Osteocyte (in vitro differentiated cells): ENCODE results near the gene NUP98. TPM values are rescaled to one million over a fixed set of nuclear protein-coding genes. Genes with fewer than 3 reads are reported as not detected.

Experiments
- DNase-seq: peaks from one replicate; pipeline ENCODE4 v3.0.0; 2021; ENCODE audit warnings: mixed read lengths; ENCODE audit not compliant: unreplicated experiment; ENCODE audit errors: extremely low spot score
- H3K27ac Mint-ChIP-seq: one replicate; pipeline ENCODE4 v1.8.0; 2021; ENCODE audit warnings: mild to moderate bottlenecking, mixed read lengths; ENCODE audit not compliant: unreplicated experiment
- H3K27me3 Mint-ChIP-seq: one replicate; pipeline ENCODE4 v1.8.0; 2021; ENCODE audit warnings: mixed read lengths; ENCODE audit not compliant: unreplicated experiment
- H3K36me3 Mint-ChIP-seq: one replicate; pipeline ENCODE4 v1.8.0; 2021; ENCODE audit warnings: mixed read lengths; ENCODE audit not compliant: unreplicated experiment
- H3K4me1 Mint-ChIP-seq: one replicate; pipeline ENCODE4 v1.8.0; 2021; ENCODE audit warnings: mixed read lengths; ENCODE audit not compliant: unreplicated experiment
- H3K4me3 Mint-ChIP-seq: one replicate; pipeline ENCODE4 v1.8.0; 2021; ENCODE audit warnings: mild to moderate bottlenecking, moderate library complexity, mixed read lengths; ENCODE audit not compliant: unreplicated experiment
- H3K9me3 Mint-ChIP-seq: one replicate; pipeline ENCODE4 v1.8.0; 2021; ENCODE audit warnings: mixed read lengths; ENCODE audit not compliant: unreplicated experiment
- total RNA-seq: library from RNA; stranded (reverse); gene quantifications from 2 replicates; pipeline ENCODE4 v1.2.1, GENCODE V29; 2021
- TF ChIP-seq, protein P1 (sequence below): fragments of 200-600 bp; sonication (generic); IDR thresholded peaks from 2 replicates; pipeline ENCODE4 v1.5.0; 2021; ENCODE audit warnings: antibody characterized with exemption, mild to moderate bottlenecking, moderate library complexity

The NUP98 gene
- total RNA-seq, 1 donor from 2014 or later: 68.9 TPM

DNA sequence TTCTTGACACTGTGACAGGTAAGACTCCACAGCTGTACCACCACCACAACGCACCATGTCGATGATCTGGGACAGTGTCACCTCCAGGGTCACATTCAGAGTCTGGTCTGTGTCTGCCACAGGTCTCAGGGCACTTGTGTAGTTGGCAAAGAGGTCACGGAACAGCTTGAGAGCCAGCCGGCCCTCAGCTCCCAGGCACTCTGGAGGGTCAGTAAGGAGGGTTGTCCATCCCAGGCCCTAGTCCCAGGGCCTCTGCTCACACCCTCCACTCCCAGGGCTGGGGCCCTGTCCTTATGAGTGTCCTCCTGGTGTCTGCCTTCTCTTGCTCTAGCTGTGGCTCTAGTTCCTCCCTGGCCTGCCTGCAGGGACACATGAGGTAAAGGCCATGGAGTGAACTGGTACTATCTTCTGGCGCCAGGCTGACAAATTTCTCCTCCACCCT, 127.6 kb downstream of the NUP98 start:
- Mint-ChIP-seq H3K4me1 (no peaks in the 10 kb centered on the region), H3K9me3 (no peaks in the 10 kb centered on the region), H3K27ac (no peak overlapping the region), H3K27me3 (no peaks in the 10 kb centered on the region), H3K36me3 (peaks cover 37% of the 10 kb centered on the region), H3K4me3 (no peak overlapping the region)
- TF ChIP-seq, protein P1, sequence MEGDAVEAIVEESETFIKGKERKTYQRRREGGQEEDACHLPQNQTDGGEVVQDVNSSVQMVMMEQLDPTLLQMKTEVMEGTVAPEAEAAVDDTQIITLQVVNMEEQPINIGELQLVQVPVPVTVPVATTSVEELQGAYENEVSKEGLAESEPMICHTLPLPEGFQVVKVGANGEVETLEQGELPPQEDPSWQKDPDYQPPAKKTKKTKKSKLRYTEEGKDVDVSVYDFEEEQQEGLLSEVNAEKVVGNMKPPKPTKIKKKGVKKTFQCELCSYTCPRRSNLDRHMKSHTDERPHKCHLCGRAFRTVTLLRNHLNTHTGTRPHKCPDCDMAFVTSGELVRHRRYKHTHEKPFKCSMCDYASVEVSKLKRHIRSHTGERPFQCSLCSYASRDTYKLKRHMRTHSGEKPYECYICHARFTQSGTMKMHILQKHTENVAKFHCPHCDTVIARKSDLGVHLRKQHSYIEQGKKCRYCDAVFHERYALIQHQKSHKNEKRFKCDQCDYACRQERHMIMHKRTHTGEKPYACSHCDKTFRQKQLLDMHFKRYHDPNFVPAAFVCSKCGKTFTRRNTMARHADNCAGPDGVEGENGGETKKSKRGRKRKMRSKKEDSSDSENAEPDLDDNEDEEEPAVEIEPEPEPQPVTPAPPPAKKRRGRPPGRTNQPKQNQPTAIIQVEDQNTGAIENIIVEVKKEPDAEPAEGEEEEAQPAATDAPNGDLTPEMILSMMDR: no peak
- DNase-seq: no peak

DNA sequence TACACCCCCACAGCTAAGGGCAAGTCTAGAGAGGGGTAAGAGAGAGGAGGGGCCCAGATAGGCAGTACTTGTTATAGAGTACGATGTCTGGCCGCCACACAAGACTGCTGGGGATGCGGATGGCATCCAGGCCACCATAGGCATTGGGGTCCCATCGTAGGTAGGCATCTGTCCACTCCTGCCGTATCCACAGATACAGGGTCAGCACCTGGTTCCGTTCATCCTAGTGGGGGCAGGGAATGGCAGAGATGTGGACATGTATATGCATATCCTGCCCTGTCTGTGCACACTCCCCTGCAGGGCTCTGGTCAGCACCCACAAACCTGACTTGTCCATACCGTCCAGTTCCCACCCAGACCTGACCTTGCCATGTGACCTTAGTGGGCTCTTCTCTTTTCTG, 128.2 kb downstream of the NUP98 start:
- H3K36me3 Mint-ChIP-seq: peaks cover 33% of the 10 kb centered on the region
- H3K27ac Mint-ChIP-seq: no peak overlapping the region
- H3K4me1 Mint-ChIP-seq: no peaks in the 10 kb centered on the region
- TF ChIP-seq, protein P1: no peak
- no peak for DNase-seq
- no peaks in the 10 kb centered on the region for H3K27me3 Mint-ChIP-seq
- H3K4me3 Mint-ChIP-seq: no peak overlapping the region
- H3K9me3 Mint-ChIP-seq: no peaks in the 10 kb centered on the region

- TF ChIP-seq, protein P1: no peak
- Mint-ChIP-seq H3K9me3 (no peaks in the 10 kb centered on the region), H3K4me3 (no peak overlapping the region), H3K4me1 (no peaks in the 10 kb centered on the region), H3K27ac (no peak overlapping the region), H3K27me3 (no peaks in the 10 kb centered on the region), H3K36me3 (peaks cover 23% of the 10 kb centered on the region)
- DNase-seq: no peak
Observed at GRCh38 chr11:3667149-3668035, 130.0 kb downstream of the NUP98 start.

DNA sequence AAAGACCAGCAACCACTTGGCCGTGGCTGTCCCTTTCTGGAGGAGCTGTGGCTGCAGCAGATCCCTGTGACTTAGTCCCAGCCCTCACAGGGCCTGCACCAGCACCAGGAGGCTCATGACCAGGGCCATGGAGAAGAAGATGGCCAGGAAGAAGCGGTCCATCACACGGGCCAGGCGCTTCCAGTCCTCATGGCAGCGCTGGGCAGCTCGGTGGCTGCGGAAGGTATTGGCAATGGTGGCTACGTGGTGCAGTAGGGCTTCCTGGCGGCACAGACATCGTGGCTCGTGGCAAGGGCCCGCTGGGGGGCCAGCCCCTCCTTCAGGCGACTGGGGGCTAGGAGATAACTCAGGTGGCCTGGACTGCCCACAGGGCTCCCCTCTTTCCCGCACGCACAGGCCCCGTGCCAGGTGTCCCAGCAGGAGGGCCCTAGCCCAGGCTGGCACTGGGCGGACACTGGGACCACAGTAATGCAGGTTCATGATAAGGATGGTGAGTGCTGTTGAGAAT, 131.3 kb downstream of the NUP98 start:
- TF ChIP-seq, protein P1: no peak
- Mint-ChIP-seq H3K36me3 (peaks cover 22% of the 10 kb centered on the region), H3K27ac (no peak overlapping the region), H3K27me3 (no peaks in the 10 kb centered on the region), H3K4me1 (no peaks in the 10 kb centered on the region), H3K9me3 (no peaks in the 10 kb centered on the region), H3K4me3 (no peak overlapping the region)
- no peak for DNase-seq

DNA sequence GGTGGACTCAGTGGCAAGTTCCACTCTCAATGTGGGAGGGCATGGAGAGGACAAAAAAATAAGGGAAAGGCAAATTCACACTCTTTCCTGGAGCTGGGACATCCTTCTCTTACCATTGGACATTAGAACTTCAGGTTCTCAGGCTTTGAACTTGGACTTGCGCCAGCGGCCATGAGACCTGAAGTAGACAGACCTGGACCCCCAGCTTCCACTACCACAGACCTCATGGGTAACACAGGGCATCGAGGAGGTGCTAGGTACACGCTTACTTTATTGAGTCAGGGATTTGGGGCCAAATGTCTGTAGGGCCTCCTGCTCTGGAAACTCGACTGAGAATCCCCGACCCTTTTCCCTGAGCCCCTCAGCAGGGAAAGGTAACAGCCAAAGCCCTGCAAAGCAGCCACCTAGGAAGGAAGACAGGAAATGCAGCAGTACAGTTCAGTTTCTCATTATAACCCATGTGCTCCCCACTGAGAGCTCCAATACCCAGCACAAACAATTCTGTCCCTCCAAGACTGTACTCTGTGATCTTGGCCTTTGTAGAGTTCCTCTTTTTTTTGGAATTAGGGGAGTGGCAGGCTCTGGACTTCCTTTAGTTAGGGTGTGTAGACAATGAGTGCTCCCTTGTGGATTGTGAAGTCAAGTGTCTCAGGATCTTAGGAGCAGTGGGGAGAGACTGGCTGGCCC, 131.9 kb downstream of the NUP98 start:
- Mint-ChIP-seq H3K36me3 (peaks cover 17% of the 10 kb centered on the region), H3K27ac (no peak overlapping the region), H3K4me3 (no peak overlapping the region), H3K27me3 (no peaks in the 10 kb centered on the region), H3K4me1 (no peaks in the 10 kb centered on the region), H3K9me3 (no peaks in the 10 kb centered on the region)
- DNase-seq: no peak
- TF ChIP-seq, protein P1: no peak
